ENCODE data around the gene SLC23A3.

- TF ChIP-seq RAD21 (IDR thresholded peaks at IDR 0.05; ENCODE audit: insufficient read depth, low read depth, low read length), result no peak
- no peak for TF ChIP-seq CHD1 (IDR thresholded peaks at IDR 0.05; ENCODE audit: low read depth, low read length)
- TF ChIP-seq SMC3 (IDR thresholded peaks at IDR 0.05; ENCODE audit: borderline replicate concordance, low read length), result no peak
- no peak for TF ChIP-seq FOS (IDR thresholded peaks at IDR 0.05; ENCODE audit: borderline replicate concordance, extremely low read depth, insufficient read length)
- TF ChIP-seq JUND (IDR thresholded peaks at IDR 0.05; ENCODE audit: low read depth, low read length), result no peak
- no peak for TF ChIP-seq POU2F2 (IDR thresholded peaks at IDR 0.05; ENCODE audit: borderline replicate concordance, low read depth, low read length)
- TF ChIP-seq MAX (IDR thresholded peaks at IDR 0.05; ENCODE audit: low read depth, low read length), result no peak
- TF ChIP-seq BRCA1 (IDR thresholded peaks at IDR 0.05; ENCODE audit: low read depth, low read length), result no peak
- no peak for TF ChIP-seq BCL3 (IDR thresholded peaks at IDR 0.05; ENCODE audit: borderline replicate concordance, insufficient read depth, low read depth, low read length, poor library complexity, severe bottlenecking)
Observed at GRCh38 chr2:219174801-219175200, 5.0 kb upstream of the SLC23A3 start.
